Activated CD8-positive, alpha-beta memory T cell treated with anti-CD3 and anti-CD28 coated beads, Interleukin-2, amount 50 U/mL, for 1 hour (primary cell): ENCODE data around the gene BACE1.
A peak's percentile ranks its signal among the peaks of the same experiment; 100 is the strongest.
"Not testable (repeated sequence)": the region's sequence is repeated elsewhere in the genome, so short reads cannot be mapped to it uniquely, and the experiment has no call there.

ENCODE experiments used
- DNase-seq: peaks from one replicate; pipeline ENCODE4 v3.0.0-alpha.2; 2020; ENCODE audit errors: extremely low read depth

BACE1 gene

DNA sequence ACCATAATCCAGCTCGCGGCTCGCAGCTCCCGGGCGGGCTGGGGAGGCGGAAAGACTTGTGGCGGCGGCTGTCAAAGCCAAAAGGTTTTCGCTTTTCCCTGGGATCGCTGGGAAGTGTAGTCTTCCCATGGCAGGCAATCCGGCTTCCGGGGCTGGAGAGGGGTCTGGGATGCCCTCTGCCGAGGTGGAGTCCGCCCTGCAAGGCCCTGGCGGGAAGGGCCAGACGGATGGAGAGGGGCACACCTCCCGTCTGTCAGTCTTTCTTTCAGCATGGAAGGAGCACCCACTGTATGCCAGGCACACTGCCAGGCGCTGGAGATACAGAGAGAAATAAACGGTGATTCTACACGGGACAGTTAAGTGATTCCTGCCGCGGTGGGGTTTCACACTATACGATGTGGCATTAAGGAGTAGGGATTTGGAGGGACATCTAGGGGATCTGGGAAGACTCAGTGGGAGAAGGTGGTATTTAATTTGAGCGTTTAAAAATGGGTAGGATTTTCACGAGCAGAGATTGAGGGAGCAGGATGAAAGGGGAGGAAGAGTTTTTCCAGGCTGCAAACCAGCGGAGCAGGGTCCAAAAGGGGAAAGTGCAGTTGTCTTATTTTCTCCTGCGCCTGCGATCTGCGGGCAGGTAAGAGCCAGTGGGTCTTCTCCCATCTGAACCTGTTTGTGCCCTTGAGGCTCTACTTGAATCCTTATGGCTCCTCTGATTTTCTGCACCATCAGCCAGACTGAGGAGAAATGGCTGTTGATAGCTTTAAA is at the start of gene BACE1:
BACE1 (minus strand) TSS at position 60 of the 765 bp plus-strand sequence. CDS start 461 bp downstream, outside the sequence.
- no peak for DNase-seq

DNA sequence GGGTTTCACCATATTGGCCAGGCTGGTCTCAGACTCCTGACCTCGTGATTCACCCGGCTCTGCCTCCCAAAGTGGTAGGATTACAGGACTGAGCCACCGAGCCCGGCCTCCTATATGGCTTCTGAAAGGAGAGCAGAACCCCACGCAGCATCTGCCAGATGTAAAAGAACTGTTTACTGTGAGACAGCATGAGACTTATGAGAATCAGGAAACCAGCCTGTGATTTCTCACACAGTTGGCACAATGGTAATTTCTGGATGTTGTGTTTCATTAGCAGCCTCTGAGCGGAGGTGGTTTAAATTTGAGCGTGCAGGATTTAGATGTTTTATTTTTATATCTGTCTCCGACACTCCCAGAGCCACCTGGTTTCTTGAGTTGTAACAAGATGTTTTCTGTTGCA is 45.4 kb upstream of the BACE1 start:
- DNase-seq: no peak

DNA sequence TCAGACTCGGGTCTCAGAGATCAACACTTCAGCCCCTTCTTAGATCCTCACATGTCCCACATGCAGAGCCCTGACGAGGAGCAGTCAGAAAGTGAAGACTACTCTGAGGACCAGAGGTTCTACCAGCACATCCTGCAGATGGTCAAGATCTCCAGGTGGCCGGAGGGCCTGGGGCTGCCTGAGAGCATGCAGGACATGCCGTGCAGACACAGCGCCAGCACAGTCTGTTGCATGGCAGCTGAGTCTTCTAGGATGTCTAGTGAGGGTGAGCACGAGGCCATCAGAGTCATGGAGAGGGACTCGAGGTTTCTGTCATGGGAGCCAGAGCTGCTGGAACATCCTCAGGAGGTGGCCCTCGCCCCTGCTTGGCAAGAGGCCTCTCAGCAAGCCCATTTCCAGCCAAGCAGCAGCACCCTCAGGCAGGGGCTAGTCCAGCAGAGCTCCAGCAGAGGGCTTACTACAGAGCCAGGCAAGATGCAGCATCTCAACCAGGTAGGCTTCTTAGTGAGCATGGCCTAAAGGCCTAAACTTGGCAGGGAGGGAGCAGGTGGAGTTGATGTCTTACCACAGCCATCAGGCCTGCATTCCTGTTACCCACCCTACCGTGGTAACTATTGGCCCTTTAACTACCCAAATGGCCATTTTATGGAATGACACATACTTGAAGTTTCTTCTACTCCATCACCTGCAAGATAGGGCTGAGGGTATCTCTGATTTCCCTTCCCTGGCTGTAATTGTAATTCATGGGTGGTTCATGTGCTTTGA is 40.3 kb upstream of the BACE1 start:
- no peak for DNase-seq

DNA sequence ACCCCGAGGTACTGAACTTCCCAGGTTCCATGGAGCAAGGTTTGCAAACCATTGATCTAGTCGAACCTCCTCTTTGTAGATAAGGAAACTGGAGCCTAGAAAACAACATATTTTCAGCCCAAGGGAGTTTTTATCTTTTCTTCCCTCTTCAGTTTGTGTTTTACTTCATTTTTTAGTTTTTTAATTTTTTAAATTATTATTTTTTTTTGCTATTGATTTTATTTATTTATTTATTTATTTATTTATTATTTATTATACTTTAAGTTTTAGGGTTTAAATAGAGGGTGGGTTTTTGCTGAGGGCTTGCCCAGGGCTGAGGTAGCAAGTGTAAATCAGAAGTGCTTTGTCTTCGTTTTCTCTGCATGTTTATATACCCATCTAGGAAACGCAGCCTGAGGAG is 38.5 kb upstream of the BACE1 start:
- DNase-seq: no peak

DNA sequence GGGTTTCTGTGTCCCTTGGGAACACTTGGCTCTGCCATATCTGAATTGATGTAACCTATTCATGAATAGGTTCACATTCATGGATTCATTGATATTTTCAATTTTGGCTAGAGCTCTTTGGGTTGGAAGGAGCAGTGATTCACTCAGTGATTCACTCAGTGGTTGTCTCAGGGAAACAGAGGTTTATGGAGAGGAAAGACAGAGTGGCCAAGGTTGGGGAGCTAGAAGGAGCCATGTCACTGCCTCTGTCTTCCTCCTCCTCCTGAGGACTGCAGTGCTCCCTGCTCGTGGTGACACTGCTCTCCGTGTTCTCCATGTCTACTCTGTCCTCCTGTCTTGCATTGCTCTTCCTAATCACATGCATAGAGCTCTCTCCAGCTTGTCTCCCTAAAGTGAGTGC is 29.0 kb upstream of the BACE1 start:
- no peak for DNase-seq

DNA sequence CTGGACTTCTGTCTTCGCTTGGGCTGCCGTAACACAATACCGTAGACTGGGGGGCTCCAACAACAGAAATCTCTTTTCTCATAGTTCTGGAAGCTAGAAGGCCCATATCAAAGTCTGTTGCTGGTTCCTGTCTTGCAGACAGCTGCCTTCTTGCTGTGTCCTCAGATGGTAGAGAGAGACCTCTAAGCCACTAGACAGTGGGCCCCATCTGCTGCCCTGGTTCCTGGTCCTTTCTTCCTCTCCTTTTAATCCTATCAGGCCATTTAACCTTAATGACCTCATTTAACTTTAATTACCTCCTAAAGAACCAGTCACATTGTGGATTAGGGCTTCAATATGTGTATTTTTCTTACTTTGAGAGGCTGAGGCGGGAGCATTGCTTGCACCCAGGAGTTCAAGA is 21.0 kb upstream of the BACE1 start:
- no peak for DNase-seq

DNA sequence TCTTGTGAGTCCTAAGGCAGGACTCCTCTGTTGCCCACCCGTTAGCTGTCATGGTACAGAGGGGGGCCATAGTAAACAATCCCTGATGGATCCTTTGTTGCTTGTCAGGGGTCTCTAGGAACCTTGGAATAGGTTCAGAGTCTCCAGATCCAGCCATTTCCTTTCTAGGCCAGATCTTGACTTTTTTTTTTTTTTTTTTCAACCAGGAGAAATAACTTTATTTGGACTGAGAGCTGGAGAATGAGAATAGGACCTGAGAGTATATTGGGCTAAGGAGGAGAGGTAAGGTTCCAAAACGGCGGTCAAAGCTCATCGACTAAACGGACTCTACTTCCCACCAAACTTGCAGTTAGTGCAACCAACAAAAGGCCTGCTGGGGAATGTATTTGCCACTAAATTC is 19.3 kb upstream of the BACE1 start:
- no peak for DNase-seq

DNA sequence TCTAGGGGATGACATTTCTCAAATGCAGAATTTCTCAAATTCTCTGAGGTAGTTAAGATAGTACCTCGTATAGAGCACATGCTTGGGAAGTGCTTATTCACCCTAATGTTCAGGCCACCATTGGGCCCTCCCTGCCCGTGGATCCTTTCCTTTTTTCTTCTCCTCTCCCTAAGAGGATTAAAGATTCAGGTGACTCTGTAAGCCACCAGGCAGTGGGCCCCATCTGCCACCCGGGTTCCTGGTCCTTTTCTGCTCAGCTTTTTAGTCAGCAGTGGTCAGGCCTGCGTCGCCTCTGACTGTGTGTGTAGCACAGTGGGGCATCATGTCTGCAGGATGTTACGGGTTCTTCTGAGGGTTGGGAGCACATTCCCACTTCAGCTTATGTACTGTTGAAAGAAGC is 18.8 kb upstream of the BACE1 start:
- DNase-seq: no peak

DNA sequence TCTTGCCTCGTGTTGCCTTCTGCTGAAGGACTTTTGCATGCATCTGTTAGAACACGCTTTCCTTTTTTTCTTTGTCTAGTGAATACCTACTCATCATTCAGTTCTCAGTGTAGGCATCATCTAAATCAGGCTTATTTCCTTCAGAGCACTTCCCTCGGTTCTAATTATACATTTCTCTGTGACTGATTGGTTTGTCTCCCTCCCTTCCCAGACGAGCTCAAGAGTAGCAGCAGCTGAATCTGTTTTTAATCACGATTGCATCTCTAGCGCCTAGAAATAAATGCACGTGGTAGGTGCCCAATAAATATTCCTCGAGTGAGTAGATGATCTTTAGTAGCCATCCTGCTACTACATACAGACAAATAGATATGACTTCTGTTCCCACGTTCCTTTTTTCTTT is 17.9 kb upstream of the BACE1 start:
- DNase-seq: no peak

DNA sequence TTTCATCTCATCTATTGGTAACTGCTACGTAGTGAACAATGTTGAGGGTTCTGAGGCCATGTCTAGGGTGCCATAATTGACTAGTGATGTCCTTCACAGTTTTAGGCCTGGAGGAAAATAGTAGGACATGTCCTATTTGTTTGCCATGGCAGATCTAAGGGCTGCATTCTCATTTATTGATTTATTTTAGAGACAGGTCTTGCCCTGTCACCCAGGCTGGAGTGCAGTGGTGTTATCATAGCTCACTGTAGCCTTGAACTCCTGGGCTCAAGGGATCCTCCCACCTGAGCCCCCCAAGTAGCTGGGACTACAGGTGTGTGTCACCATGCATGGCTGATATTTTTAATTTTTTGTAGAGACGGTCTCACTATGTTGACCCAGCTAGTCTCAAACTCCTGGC is 16.8 kb upstream of the BACE1 start:
- DNase-seq: no peak

DNA sequence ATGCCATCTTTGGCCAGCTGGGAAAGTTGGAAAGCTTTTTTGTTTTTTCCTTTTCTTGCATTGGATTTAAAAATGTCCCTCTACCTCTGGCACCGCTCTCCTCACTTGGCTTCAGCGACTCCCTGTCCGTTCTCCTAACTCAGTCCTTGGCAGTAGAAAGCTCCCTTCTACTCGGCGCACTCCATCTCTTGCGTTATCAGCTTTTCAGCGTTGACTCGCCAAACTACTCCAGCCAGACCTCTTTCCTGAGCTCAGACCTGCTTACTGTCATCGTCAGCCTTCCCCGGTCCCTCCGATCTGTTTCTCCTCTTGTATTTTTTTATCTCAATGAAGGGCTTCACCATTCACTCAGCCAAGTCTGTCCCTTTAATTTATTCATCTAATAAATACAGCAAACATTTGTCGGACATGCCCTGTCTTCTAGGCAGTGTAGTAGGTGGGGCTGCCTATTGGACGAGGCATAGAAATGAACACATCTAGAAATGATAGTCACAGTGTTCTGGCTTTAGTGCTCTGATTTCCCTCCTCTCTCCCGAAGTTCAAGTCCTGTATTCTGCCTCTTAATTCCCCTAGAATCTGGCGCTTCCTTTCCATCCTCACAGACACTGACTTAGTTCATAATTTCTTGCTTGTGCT is 12.4 kb upstream of the BACE1 start:
- DNase-seq: no peak

DNA sequence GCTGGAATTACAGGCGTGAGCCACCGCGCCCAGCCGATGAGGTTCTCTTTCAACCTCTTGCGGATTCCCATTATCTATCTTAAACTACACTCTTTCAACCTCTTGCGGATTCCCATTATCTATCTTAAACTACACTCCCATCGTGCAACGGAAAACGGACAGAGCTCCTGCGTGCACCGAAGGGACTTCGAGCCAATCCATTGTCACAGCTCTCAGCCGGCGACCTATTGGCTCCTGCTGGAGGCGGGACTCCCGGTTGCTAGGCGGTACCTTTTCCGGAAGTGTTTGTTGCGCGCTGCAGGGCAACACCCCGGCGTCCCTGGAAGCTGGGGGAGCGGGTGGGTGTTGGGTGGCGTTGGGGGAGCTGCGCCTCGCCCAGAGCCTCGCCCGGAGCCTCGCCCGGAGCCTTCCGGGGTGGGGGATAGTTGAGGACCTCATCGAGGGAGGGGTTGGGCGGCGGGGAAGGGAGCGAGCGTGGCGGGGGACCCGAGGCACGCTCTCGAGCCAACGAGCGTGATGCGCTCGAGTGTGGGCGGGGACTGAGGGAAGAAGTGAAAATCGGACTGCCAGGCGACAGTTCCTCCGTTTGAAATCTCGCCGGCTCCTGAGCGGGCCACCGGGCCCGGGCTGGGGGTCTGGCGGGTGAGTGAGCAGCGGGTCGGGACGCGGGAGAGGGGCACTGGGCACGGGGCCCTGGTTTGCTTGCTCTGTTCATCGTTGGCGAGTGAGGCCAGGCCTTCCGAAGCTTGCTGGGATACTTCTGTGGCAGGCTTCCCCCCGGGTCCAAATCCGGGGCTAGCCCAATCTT is 11.7 kb upstream of the BACE1 start, which contains the start of gene CEP164:
CEP164 (plus strand) TSS at position 288 of the 808 bp plus-strand sequence. CDS start 10,733 bp downstream, outside the sequence.
- peak; percentile 83 for DNase-seq

DNA sequence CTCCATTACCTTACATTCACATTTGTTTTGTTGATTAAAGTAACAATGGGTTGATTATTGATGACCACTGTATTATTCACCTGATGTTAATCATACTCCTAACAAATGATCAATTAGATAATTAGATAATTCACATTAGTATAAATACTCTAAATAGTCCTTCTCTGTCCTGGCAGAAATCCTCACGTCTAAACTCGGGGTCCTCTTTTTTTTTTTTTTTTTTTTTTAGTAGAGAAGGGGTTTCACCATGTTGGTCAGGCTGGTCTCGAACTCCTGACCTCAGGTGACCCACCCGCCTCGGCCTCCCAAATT is 11.2 kb upstream of the BACE1 start:
- not testable (repeated sequence) for DNase-seq

DNA sequence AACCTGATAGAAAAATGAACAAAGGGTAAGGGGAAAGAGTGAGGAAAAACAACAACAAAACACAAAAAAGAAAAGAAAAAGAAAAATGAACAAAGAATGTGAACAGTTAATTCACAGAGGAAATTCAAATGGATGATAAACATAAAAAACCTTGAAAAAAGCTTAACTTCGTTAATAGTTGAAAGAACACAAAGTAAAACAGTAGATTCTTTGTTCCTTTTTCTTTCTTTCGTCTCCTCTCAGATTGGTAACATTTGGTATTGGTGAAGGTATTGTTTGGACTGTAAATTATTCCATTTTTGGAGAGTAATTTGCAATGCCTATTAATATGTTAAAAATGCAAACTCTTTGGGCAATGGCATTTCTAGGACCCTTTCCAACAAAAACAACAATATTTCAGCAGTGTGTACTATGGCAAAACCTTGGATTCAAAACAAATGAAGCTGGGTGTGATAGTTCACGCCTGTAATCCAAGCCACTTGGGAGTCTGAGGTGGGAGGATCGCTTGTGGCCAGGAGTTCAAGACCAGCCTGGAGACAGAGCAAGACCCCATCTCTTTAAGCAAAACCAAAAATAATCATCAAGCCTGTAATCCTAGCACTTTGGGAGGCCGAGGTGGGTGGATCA is 3.3 kb upstream of the BACE1 start:
- DNase-seq: no peak

DNA sequence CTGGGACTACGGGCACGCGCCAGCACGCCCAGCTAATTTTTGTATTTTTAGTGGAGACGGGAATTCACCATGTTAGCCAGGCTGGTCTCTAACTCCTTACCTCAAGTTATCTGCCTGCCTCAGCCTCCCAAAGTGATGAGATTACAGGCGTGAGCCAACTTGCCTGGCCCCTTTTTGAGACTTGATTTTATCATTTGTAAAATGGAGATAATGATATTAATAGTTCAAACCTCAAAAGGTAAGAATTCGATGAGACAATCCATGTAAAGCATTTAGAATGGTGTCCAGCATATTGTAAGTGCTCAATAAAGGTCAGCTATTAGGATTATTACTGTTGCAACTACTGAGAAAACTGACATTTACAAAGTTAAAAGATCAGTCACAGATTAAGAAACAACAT is 2.7 kb upstream of the BACE1 start:
- DNase-seq: no peak

DNA sequence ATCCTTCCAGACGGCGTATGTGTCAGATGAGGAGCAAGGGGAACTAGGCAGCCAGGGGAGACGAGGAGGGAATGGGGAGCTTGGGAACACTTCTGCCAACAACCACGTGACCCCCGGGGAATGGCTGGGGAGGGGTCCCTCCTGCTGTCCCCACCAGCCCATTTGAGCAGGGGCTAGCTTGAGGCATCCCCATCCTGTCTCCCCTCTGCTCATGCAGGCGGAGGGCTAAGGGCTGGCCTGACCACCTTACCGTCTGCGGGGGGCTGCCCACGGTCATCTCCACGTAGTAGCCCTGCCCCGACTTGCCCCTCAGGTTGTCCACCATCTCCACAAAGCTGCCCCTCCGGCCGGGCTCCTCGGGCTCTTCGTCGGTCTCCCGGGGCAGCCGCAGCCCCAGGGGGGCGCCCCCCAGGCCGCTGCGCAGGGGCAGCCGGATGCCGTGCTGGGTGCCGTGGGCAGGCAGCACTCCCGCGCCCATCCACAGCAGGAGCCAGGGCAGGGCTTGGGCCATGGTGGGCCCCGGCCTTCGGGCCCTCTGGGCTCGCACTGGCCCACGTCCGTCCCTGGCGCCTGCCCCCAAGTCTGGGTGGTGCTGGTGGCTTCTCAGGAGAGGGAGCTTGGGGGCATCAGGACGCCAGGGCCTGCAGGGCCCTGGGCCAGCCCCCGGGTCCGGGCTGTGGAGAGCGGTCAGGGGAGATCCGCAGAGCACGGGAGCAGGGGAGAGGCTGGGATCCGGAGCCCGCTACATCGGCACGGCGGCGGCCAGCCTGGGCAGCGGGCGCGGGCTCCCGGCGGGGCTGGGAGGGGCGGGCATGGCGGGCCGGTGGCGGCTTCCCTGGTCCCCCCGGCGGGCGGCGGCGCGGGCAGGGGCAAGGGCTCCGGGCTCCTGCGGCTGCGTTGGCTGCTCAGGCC is 515 bp downstream of the BACE1 start:
- no peak for DNase-seq

DNA sequence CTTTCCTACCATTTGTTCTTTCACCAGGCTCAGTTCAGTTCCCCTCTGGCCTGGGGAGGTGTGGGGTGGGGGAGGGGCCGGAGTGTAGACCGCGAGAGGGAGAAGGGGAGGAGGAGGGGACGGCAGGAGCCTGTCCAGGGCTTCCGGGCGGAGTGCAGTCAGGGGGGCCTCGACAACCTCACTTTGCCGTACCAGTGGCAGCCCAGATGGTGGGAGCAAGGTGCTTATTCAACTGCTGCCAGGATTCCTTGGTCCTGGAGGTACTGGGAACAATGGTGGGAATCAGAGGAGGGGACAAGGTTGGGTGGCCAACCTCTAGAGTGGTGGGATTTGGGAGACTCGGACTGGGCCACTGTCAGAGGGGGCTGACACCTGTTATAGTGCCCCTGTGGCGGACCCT is 1.2 kb downstream of the BACE1 start:
- no peak for DNase-seq

DNA sequence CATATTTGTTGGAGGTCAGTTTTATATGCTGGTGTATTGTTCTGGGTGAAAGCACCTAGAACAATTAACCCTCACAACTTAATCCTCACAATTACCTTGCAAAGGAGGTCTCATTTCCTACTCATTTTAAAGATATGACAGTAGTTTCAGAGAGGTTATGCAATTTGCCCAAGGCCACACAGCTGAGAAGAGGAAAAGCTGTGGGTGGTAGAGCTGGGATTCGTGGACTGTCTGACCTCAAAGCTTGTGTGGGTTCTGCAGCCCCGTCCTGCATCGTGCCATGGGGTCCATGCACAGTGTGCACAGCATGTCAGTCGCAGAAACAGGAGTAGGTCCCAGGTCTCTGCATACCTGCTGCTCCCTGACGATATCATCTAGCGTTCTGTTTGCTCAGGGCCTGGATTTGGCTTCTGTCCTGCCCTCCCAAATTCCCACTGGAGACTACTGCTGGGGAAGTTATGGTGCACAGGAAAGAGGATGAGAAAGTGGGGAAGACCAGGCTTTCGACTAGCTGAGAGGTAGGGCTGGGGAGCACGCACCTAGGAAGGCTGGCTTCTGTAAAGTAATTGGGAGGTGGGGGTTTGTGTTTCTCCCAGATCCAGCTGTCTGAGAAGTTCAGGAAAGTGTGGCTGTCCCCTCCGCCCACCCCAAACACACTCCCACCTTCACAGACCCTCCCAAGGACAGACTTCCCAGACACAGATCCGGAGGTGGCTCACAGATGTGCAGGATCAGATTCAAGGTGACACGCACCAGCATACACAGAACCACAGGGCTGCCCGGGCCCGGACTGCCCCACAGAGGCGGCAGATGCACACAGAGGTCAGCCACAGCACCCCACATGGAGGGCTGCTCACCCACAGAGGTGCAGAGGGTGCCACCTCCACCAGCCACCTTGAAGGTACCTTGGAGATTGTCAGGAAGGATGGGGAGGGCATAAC is 2.0 kb downstream of the BACE1 start:
- no peak for DNase-seq

DNA sequence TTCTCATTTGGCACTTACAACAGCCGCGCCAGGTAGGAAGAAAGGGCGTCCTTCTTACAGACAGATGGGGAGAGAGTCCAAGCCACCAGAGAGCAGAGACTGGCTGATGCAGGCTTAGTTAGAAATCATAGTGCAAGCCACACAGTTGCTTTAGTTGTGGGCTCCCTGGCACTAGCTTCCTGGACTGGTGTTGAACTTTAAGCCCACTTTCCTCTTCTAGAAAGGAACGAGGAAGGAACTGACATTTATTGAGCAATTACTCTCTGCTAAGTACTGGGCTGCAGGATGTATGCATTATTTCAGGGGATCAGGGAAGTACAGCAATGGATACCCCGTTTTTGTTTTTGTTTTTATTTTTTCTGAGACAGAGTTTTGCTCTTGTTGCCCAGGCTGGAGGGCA is 3.0 kb downstream of the BACE1 start:
- DNase-seq: no peak
